Measurements from ENCODE around the gene AMFR.

DNA sequence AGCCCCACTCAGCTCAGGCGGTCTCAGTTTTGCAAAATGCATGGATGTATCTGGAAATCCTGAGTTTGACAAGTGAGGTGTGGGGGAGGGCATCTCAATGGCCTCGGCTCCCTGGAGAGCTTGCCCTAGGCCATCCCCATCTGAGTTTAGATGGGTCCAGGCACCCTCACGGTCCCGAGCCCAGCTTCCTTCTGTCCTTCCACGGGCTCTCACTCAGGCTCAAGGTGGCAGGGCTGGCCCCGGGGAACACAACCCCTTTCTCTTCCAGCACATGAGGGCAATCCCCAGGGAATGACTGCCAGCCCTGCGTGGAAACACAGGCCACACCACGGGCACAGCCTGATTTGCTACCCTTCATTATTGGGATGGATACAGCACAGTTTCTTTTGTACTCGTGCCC lies 58.4 kb downstream of the AMFR start:
- TF ChIP-seq POLR2A (IDR thresholded peaks at IDR 0.05) = no peak
- TF ChIP-seq CTCF (IDR thresholded peaks at IDR 0.05) = no peak
